ENCODE results near the gene SETD1B.

Gene SETD1B

GRCh38 chr12:121807642-121808347 is 4.0 kb downstream of the SETD1B start:
- Histone ChIP-seq H3K27me3 (ENCODE audit: insufficient read depth, low read length) (no peaks in the 10 kb centered on the region), H2AFZ (ENCODE audit: low read length) (no peak overlapping the region), H3K27ac (ENCODE audit: low read depth, low read length, poor library complexity, severe bottlenecking) (no peak overlapping the region), H3K4me1 (ENCODE audit: insufficient read depth, low read length, severe bottlenecking) (peaks cover 41% of the 10 kb centered on the region), H4K20me1 (ENCODE audit: insufficient read depth, low read length) (no peaks in the 10 kb centered on the region), H3F3A (ENCODE audit: insufficient read depth, low read length) (0 out of 2 replicates have a peak, but pooled peaks cover 5% of the 10 kb centered on the region), H3K9ac (ENCODE audit: low read length) (no peak overlapping the region), H3K79me2 (ENCODE audit: insufficient read depth, low read length) (0 out of 2 replicates have a peak, but pooled peaks cover 3% of the 10 kb centered on the region), H3K4me2 (ENCODE audit: low read length) (no peak overlapping the region), H3K9me2 (ENCODE audit: low read depth, low read length) (no peaks in the 10 kb centered on the region), H3K36me3 (ENCODE audit: insufficient read depth, low read length) (peaks cover 33% of the 10 kb centered on the region), H3K9me3 (ENCODE audit: low read length) (no peaks in the 10 kb centered on the region), H3K4me3 (ENCODE audit: low read depth, low read length, poor library complexity, severe bottlenecking) (no peak overlapping the region)
- TF ChIP-seq CTCF (IDR thresholded peaks at IDR 0.05; ENCODE audit: low read length) (no peak), EZH2 (IDR thresholded peaks at IDR 0.05; ENCODE audit: borderline replicate concordance, low read length) (no peak)

- TF ChIP-seq EZH2 (IDR thresholded peaks at IDR 0.05; ENCODE audit: borderline replicate concordance, low read length) (no peak), CTCF (IDR thresholded peaks at IDR 0.05; ENCODE audit: low read length) (no peak)
- H3K79me2 ChIP-seq (ENCODE audit: insufficient read depth, low read length): 0 out of 2 replicates have a peak, but pooled peaks cover 3% of the 10 kb centered on the region
- peaks cover 49% of the 10 kb centered on the region for H3K4me1 ChIP-seq (ENCODE audit: insufficient read depth, low read length, severe bottlenecking)
- no peaks in the 10 kb centered on the region for H4K20me1 ChIP-seq (ENCODE audit: insufficient read depth, low read length)
- H2AFZ ChIP-seq (ENCODE audit: low read length): no peak overlapping the region
- no peaks in the 10 kb centered on the region for H3K9me3 ChIP-seq (ENCODE audit: low read length)
- no peak overlapping the region for H3K4me2 ChIP-seq (ENCODE audit: low read length)
- peaks cover 34% of the 10 kb centered on the region for H3K36me3 ChIP-seq (ENCODE audit: insufficient read depth, low read length)
- H3K9ac ChIP-seq (ENCODE audit: low read length): no peak overlapping the region
- no peaks in the 10 kb centered on the region for H3K9me2 ChIP-seq (ENCODE audit: low read depth, low read length)
- 0 out of 2 replicates have a peak, but pooled peaks cover 5% of the 10 kb centered on the region for H3F3A ChIP-seq (ENCODE audit: insufficient read depth, low read length)
- H3K27me3 ChIP-seq (ENCODE audit: insufficient read depth, low read length): no peaks in the 10 kb centered on the region
- H3K27ac ChIP-seq (ENCODE audit: low read depth, low read length, poor library complexity, severe bottlenecking): no peak overlapping the region
- H3K4me3 ChIP-seq (ENCODE audit: low read depth, low read length, poor library complexity, severe bottlenecking): no peak overlapping the region
Observed at GRCh38 chr12:121808623-121809022, 4.8 kb downstream of the SETD1B start.

- H3K36me3 ChIP-seq (ENCODE audit: insufficient read depth, low read length): peaks cover 41% of the 10 kb centered on the region
- H3K27ac ChIP-seq (ENCODE audit: low read depth, low read length, poor library complexity, severe bottlenecking): no peak overlapping the region
- no peak overlapping the region for H2AFZ ChIP-seq (ENCODE audit: low read length)
- no peaks in the 10 kb centered on the region for H3K9me3 ChIP-seq (ENCODE audit: low read length)
- no peaks in the 10 kb centered on the region for H3K9me2 ChIP-seq (ENCODE audit: low read depth, low read length)
- no peak overlapping the region for H3K9ac ChIP-seq (ENCODE audit: low read length)
- H3K27me3 ChIP-seq (ENCODE audit: insufficient read depth, low read length): no peaks in the 10 kb centered on the region
- H3K4me2 ChIP-seq (ENCODE audit: low read length): no peak overlapping the region
- 0 out of 2 replicates have a peak, but pooled peaks cover 5% of the 10 kb centered on the region for H3F3A ChIP-seq (ENCODE audit: insufficient read depth, low read length)
- H3K4me1 ChIP-seq (ENCODE audit: insufficient read depth, low read length, severe bottlenecking): peaks cover 52% of the 10 kb centered on the region
- no peak overlapping the region for H3K4me3 ChIP-seq (ENCODE audit: low read depth, low read length, poor library complexity, severe bottlenecking)
- no peaks in the 10 kb centered on the region for H4K20me1 ChIP-seq (ENCODE audit: insufficient read depth, low read length)
- TF ChIP-seq CTCF (IDR thresholded peaks at IDR 0.05; ENCODE audit: low read length): no peak
- 0 out of 2 replicates have a peak, but pooled peaks cover 3% of the 10 kb centered on the region for H3K79me2 ChIP-seq (ENCODE audit: insufficient read depth, low read length)
Observed at GRCh38 chr12:121809712-121810116, 5.9 kb downstream of the SETD1B start.

All from OCI-LY1 (cell line).